Activated B cell treated with CpG ODN at 0.5 μM for 24 hours (primary cell): ENCODE data around the gene GAS6. TPM values are rescaled to one million over a fixed set of nuclear protein-coding genes. Genes with fewer than 3 reads are reported as not detected.

Source experiments
- ATAC-seq: fragments of 200-7000 bp; cut with Tn5 transposase; one replicate; pipeline ENCODE4 v1.10.0; 2021; ENCODE audit warnings: low read depth, mild to moderate bottlenecking, moderate library complexity
- CTCF ChIA-PET: fragments of 350-600 bp; sonication (Branson Sonifier 250); formaldehyde crosslinking; loops from one replicate; lab custom pipeline; 2021; ENCODE audit warnings: antibody characterized with exemption; lab: Charles Lee
- POLR2A ChIA-PET: fragments of 350-600 bp; sonication (Branson Sonifier 250); formaldehyde crosslinking; loops from one replicate; lab custom pipeline; 2021; ENCODE audit warnings: antibody characterized with exemption; lab: Charles Lee
- DNase-seq: peaks from one replicate; pipeline ENCODE4 v3.0.0; 2022
- H3K27ac Mint-ChIP-seq: one replicate; pipeline ENCODE4 v1.8.0; 2020; ENCODE audit warnings: mixed read lengths
- H3K27me3 Mint-ChIP-seq: one replicate; pipeline ENCODE4 v1.8.0; 2021; ENCODE audit warnings: mixed read lengths
- H3K36me3 Mint-ChIP-seq: one replicate; pipeline ENCODE4 v1.8.0; 2021; ENCODE audit warnings: low read depth, mixed read lengths
- H3K4me1 Mint-ChIP-seq: one replicate; pipeline ENCODE4 v1.8.0; 2021; ENCODE audit warnings: mixed read lengths
- H3K4me3 Mint-ChIP-seq: one replicate; pipeline ENCODE4 v1.8.0; 2020; ENCODE audit warnings: mild to moderate bottlenecking, mixed read lengths
- H3K9me3 Mint-ChIP-seq: one replicate; pipeline ENCODE4 v1.8.0; 2020; ENCODE audit warnings: mixed read lengths
- CTCF ChIP-seq: fragments of 200-600 bp; IDR thresholded peaks from one replicate; pipeline ENCODE4 v1.8.0; 2022; ENCODE audit warnings: antibody characterized with exemption, mild to moderate bottlenecking
- intact Hi-C: fragments of 100-400 bp; cut with micrococcal nuclease; formaldehyde crosslinking; loops from one replicate; pipeline ENCODE4 v1.15.1; 2024
- total RNA-seq: library from RNA; stranded (reverse); gene quantifications from 2 replicates; pipeline ENCODE4 v1.2.3, GENCODE V29; 2022

Gene GAS6
- total RNA-seq, 1 donor from 2014 or later, result 1.4 TPM

- Mint-ChIP-seq H3K9me3 (peaks cover 7% of the 10 kb centered on the region), H3K4me1 (no peaks in the 10 kb centered on the region), H3K36me3 (no peaks in the 10 kb centered on the region), H3K4me3 (no peak overlapping the region), H3K27ac (no peak overlapping the region), H3K27me3 (no peaks in the 10 kb centered on the region)
- no peak for TF ChIP-seq CTCF
- intact Hi-C loops, result no loop called here
- CTCF ChIA-PET, result no interaction called here
- POLR2A ChIA-PET, result no interaction called here
- no peak for ATAC-seq
- DNase-seq, result no peak
These were observed 58.3 kb downstream of the GAS6 start for GRCh38 chr13:113805431-113806103.

DNA sequence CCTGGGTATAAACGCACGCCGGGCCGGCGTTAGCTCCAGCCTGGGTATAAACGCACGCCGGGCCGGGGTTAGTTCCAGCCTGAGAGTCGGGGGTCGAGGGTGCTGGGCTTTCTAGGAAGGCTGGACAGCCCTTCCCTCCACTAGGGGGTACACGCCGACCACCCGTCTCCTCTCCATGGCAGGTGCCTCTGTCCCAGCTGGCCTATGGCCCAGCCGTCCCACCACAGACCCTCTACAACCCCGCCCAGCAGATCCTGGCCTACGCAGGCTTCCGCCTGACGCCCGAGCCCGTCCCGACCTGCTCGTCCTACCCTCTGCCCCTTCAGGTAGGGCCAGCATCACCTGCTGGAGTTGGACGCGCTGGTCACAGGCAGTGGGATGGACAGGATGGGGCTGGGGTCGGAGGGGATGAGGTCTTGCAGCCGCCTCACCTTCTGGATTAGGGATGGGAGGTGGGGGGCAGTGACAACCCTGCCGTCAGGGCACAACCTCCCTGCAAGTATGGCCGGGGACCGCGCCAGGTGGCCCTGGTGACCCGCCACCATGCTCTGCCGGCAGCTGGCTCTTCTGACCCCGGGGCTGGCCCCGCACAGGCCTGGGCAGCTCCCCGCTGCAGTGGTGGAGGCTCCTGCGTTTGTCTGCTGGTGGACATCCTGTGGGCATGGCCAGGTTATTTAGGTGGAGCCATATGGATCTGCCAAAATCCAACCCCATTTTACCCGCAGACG is 59.0 kb downstream of the GAS6 start:
- POLR2A ChIA-PET, result no interaction called here
- no peaks in the 10 kb centered on the region for H3K4me1 Mint-ChIP-seq
- ATAC-seq (no peak), DNase-seq (no peak)
- intact Hi-C loops, result no loop called here
- peaks cover 7% of the 10 kb centered on the region for H3K9me3 Mint-ChIP-seq
- H3K27me3 Mint-ChIP-seq, result no peaks in the 10 kb centered on the region
- no peaks in the 10 kb centered on the region for H3K36me3 Mint-ChIP-seq
- no peak for TF ChIP-seq CTCF
- CTCF ChIA-PET, result no interaction called here
- no peak overlapping the region for H3K4me3 Mint-ChIP-seq
- no peak overlapping the region for H3K27ac Mint-ChIP-seq

GRCh38 chr13:113804017-113804702 is 59.7 kb downstream of the GAS6 start:
- no peaks in the 10 kb centered on the region for H3K4me1 Mint-ChIP-seq
- ATAC-seq (no peak), DNase-seq (no peak)
- H3K4me3 Mint-ChIP-seq, result no peak overlapping the region
- no peaks in the 10 kb centered on the region for H3K27me3 Mint-ChIP-seq
- TF ChIP-seq CTCF, result no peak
- peaks cover 5% of the 10 kb centered on the region for H3K9me3 Mint-ChIP-seq
- no peak overlapping the region for H3K27ac Mint-ChIP-seq
- ChIA-PET CTCF (no interaction called here), POLR2A (no interaction called here)
- H3K36me3 Mint-ChIP-seq, result no peaks in the 10 kb centered on the region
- intact Hi-C loops, result no loop called here

GRCh38 chr13:113803409-113804016 is 60.4 kb downstream of the GAS6 start:
- H3K36me3 Mint-ChIP-seq, result no peaks in the 10 kb centered on the region
- H3K9me3 Mint-ChIP-seq, result peaks cover 4% of the 10 kb centered on the region
- H3K27me3 Mint-ChIP-seq, result no peaks in the 10 kb centered on the region
- H3K4me1 Mint-ChIP-seq, result no peaks in the 10 kb centered on the region
- no peak for ATAC-seq
- no peak overlapping the region for H3K27ac Mint-ChIP-seq
- ChIA-PET CTCF (no interaction called here), POLR2A (no interaction called here)
- TF ChIP-seq CTCF, result no peak
- H3K4me3 Mint-ChIP-seq, result no peak overlapping the region
- intact Hi-C loops, result no loop called here
- DNase-seq, result no peak

DNA sequence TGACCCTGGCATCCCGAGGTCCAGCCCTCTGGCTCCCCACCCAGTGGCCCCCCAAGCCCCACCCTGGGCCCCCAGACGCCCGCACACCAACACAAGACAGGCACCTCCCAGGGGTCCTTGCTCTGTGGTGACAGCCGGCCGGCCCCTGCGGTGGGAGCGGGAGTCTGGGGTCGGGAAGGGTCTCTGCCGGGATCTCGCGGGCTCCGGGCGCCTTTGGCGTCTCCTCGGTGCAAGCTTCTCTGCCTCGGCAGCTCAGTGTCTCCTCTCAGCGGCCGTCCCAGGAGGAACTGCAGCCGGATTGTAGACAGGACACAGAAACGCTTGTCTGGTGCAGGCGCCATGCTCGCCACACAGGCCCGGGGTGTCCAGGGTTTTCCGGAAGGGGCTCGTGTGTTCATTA is 61.1 kb downstream of the GAS6 start:
- ChIA-PET POLR2A (no interaction called here), CTCF (no interaction called here)
- H3K4me1 Mint-ChIP-seq, result no peaks in the 10 kb centered on the region
- DNase-seq, result no peak
- H3K27ac Mint-ChIP-seq, result no peak overlapping the region
- no peaks in the 10 kb centered on the region for H3K9me3 Mint-ChIP-seq
- intact Hi-C loops, result no loop called here
- H3K27me3 Mint-ChIP-seq, result no peaks in the 10 kb centered on the region
- H3K4me3 Mint-ChIP-seq, result no peak overlapping the region
- no peak for TF ChIP-seq CTCF
- no peaks in the 10 kb centered on the region for H3K36me3 Mint-ChIP-seq
- ATAC-seq, result no peak
